GM21825 (cell line): ENCODE measurements around the gene SUPT16H.
A peak's percentile ranks its signal among the peaks of the same experiment; 100 is the strongest.

Experiments used
- ATAC-seq: cut with Tn5 transposase; IDR thresholded peaks from one replicate; pipeline ENCODE4 v1.9.1; 2021; ENCODE audit warnings: mild to moderate bottlenecking, moderate library complexity; ENCODE audit not compliant: unreplicated experiment

SUPT16H gene

DNA sequence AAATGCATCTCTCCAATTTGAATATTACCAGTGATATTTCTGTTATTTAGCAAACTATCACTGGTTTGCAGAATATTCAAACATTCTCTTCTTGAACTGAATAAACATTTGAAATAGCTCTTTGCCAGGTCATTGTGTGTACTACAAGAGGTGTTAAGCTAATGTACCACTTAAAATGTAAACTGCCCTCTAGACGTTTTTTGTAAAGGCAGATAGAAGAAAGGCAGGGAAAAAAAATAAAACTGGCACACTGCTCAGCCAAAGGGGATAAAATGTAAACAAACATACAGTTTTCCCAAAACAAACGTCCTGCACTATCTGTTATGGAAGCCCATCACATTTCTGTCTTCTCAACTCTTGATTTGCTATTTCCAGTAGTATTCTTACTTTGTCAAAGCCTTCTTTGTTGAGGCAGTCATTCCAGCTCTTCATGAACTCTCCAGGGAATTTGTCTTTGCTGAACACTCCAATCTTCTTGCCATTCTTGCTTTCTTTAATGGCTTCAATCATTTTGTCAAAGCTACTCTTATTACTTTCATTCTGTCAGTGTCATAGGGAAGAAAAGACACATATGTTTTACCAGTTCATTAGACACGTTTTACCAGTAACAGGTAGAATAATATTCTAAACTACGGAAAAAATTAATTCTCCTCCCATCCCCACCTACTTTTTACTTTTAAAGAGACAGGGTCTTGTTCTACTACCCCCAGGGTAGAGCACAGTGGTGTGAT lies 13.7 kb downstream of the SUPT16H start:
- no peak for ATAC-seq

DNA sequence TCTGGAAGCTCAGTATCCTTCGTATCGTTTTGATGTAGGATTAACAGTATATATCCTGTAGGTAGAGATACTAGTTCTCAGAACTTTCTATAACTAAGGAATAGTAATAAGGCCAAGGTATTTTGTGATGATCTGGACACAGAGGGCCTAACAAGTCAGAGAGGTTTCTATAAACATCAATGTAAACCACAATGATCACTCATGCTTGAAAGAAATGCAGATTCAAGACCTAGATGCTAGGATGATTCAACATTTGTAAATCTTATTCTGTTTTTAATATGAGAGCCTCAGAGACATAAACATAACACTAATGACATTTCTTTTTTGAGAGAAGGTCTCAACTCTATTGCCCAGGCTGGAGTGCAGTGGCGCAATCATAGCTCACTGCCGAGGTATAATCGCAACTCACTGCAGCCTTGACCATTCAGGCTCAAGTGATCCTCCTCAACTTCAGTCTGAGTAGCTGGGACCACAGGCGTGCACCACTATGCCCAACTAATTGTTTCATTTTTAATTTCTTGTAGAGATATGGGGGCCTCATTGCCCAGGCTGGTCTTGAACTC lies 16.2 kb downstream of the SUPT16H start:
- no peak for ATAC-seq

DNA sequence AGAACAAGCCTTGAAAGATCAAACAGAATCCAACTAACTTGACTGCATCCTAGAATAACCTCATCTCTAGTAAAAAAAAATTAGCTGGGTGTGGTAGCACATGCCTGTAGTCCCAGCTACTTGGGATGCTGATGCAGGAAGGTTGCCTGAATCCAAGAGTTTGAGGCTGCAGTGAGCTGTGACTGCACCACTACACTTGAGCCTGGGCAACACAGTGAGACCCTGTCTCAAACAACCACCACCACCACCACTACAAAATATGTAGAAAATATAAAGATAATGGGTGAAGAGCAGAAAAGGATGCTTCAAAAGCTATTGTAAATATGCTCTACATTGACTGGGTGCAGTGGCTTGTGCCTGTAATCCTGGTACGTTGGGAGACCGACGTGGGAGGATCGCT lies 27.3 kb downstream of the SUPT16H start:
- ATAC-seq = no peak

DNA sequence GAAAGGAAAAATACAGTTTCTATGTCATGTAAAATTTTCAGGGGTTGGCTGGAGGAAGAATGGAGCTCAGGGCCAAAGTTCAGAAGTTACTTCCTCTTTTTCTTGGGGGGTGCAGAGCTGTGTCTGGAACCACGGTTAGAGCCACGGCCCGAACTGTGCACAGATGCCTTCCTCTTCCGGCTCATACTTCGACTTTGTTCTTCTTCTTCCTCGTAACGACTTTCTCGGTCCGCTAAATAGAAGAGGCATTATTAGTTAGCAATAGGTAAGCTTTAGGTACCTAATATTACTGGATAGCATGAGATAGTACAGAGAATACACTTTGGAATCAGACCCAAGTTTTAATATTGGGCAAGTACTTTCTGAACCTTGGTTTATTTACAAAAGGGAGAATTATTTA lies 31.2 kb downstream of the SUPT16H start:
- ATAC-seq = no peak

DNA sequence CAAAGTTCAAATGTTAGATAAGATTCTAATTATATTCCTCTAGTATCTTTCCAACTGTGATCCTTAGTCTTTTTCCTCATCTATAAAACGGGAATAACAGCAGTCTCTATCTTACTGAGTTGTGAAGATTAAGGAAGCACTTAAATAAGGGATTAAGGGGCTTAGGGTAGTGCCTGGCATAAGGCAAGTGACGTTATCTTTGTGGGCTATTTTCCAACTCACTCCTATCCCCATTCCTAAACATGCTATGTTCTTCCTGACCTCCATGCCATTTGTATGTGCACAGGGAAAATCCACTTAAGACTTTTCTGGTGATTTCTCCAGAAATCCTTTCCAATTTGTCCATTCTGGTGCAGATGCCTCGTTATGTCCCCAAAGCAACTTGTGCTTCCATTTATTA lies 33.3 kb downstream of the SUPT16H start:
- no peak for ATAC-seq

DNA sequence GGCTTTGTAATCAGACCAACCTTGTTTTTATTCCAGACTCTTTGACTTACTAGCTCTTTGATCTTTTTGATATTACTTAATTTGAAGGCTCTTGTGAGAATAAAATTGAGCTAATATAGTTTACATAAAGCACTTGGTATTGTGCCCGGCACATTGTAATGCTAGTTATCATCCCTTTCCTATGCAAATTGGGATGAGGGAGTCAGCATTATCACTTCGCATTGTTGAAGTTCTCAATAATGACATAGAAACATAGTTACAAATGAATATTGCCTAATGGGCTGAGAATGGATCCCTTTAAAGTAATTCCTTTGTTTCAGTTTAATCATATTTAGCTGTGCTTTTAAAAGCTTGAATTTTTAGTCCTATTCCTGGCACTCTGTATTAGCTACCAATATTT lies 36.6 kb downstream of the SUPT16H start:
- ATAC-seq = no peak

DNA sequence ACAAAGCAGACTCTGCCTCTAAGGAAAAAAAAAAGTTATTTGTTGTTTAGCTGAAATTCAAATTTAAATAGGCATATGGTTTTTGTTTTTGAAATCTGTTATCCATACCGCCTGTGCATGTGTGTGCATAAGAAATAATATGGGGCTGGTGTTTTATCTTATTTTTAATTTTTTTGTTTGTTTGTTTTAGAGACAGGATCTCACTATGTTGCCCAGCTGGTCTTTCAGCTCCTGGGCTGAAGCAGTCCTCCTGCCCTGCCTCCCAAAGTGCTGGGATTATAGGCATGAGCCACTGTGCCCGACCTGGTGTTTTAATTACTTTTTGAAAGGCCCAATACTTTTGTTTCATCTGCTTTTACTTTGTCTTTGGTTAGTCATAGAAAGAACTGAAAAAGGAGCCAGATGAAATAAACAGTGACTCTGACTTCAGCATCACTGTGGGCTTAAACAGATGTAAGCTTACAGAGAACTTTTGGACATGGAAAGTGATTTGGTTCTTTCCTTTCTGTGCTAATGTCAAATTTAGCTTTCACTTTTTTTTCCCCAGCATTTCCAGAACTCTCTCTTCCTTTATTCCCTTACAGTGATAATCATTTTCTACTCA lies 37.2 kb downstream of the SUPT16H start:
- no peak for ATAC-seq

DNA sequence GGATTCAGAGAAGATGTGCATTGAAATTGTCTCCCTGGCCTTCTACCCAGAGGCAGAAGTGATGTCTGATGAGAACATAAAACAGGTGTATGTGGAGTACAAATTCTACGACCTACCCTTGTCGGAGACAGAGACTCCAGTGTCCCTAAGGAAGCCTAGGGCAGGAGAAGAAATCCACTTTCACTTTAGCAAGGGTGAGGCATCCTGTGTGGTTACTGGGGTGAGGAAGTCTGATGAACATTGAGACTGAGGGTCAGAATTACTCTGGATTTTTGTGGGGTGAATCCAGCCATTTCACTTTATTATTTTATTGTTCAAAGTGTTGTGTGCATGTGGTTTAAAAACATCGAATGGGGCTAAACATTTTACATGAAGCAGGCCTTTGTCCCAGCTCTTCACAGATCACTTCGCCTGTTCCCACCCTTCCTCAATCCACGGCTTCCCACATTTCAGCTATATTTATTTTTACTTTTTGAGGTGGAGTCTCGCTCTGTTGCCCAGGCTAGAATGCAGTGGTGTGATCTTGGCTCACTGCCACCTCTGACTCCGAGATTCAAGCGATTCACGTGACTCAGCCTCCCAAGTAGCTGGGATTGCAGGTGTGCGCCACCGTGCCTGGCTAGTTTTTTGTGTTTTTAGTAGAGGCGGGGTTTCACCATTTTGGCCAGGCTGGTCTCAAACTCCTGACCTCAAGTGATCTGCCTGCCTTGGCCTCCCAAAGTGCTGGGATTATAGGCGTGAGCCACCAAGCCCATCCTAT lies 40.6 kb downstream of the SUPT16H start:
- no peak for ATAC-seq

DNA sequence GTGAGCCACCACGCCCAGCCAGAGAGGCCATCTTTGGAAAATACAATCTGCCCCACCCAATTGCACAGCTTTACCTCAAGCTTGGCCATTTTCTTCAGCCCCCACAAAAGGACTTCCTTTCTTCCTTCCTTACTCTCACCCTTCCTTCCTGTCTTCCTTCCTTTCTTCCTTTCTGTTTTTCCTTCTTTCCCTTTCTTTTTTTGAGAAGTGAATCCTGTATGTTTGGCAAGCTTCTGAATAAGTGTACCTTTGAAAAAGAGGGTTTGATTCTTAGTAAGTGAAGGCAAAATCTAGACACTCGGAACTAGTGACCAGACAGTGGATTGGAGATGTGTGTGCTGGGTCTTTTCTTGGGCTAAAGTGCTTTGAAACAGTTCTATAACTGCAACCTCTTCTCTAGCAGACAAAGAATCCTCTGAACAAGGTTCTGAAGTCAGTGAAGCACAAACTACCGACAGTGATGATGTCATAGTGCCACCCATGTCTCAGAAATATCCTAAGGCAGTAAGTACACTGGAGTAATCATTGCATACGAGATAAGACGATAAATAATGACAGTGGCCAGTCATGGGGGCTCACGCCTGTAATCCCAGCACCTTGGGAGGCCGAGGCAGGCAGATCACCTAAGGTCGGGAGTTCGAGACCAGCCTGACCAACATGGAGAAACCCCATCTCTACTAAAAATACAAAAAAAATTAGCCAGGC lies 49.5 kb downstream of the SUPT16H start:
- ATAC-seq = no peak

DNA sequence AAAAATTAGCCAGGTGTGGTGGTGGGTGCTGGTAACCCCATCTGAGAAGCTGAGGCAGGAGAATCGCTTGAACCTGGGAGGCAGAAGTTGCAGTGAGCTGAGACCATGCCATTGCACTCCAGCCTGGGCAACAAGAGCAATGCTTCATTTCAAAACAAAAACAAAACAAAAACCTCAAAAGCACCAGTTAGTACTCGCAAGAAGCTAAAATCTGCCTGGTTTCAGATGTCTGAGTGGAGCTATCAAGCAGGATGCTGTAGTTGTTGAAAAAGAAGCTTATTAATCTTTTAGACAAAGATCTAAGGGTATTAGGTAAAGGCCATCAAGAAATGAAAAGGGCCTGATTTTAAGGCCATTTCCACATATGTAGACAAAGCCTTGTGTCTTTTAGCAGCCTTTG lies 50.9 kb downstream of the SUPT16H start:
- ATAC-seq = no peak

DNA sequence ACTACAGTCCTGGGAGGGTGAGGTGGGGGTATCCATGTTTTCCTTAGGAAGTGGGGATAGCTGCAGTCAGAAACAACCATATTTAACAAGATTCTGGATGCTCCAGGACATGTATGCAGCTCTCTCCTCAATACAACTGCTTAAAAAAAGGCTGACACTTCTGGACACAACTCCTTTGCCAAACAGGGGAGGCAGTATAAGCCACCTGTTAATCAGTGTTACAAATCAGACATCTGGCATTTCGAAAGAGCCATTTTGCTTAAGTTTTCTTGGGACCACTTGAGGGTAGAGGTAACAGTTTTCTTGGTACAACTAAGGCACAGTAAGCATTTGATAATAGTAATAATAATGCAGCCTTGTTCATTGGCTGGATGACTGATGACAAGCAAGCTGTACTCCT lies 56.8 kb downstream of the SUPT16H start:
- ATAC-seq = no peak

DNA sequence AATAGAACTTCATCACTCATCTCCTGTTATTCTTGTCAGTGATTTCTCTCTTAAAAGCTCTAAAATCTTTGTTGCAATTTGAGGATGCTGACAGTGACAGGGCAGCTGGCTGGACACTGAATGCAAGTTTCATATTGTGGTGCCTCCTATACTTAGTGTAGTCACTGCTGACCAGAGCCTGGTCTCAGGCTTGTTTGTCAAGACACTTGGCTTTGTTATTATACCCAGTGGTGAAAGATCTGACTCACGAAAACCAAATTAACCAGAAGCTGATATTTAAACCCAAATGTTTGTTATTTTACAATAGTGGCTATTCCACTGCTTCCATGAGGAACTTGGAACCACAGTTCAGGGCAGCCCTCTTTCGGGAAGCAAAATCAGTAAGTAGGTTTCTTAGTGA lies 61.1 kb downstream of the SUPT16H start:
- ATAC-seq = no peak

DNA sequence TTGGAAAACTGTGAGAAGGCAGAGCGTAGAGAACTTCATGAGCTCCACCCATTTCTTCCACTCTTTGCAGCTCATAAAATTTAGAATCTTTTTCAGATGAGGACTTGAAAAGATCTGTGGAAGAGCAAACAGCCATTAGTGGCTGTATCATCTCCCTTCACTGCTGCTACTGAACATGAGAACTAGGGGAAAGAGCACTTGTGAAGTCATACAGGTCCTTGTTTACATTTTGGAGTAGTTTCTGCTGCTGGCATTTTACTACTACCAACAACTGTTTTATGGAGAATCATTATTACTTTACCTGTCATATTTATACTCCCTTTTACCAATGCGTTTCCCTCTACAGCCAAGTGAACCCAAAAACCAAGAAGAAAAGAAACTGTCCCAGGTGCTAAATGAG lies 62.9 kb downstream of the SUPT16H start:
- no peak for ATAC-seq

DNA sequence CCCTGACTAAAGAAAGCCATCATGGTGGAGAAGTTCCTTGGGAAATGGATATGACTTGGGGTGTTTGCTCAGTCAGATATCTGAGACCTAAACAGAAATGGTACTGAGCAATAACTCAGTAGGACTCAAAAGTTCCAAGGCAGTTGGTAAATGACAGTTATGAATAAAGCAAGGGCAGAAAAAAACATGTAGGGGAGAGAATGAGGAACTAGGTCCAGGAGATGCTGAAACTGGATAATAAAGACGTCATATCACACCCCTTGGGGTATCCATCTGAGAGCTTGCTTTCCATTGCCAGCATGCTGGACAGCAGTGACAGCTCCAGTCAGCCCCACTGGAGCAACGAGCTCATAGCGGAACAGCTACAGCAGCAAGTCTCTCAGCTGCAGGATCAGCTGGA lies 66.4 kb downstream of the SUPT16H start:
- no peak for ATAC-seq

DNA sequence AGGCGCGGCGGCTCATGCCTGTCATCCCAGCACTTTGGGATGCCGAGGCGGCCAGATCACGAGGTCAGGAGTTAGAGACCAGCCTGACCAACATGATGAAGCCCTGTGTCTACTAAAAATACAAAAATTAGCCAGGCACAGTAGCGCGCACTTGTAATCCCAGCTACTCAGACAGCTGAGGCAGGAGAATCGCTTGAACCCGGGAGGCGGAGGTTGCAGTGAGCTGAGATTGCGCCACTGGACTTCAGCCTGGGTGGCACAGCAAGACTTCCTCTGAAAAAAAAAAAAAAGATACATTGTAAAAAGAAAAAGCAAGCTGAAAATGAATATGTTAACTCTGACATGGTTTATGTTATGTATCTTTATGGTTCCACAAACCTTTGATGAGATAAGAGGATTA lies 70.3 kb downstream of the SUPT16H start:
- no peak for ATAC-seq

DNA sequence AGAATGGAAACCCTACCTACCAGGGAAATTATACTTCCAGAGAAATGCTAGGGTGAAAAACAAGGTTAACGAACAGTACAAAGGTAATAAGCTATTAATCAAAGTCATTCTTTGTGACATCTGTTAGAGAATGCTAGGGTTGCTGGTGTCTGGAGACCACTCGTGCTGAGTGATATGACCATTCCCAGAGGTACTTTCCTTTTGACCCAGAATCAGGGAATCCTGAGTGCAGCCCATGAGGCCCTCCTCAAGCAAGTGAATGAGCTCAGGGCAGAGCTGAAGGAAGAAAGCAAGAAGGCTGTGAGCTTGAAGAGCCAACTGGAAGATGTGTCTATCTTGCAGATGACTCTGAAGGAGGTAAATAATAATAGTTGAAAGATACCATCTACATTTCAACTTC lies 72.2 kb downstream of the SUPT16H start:
- ATAC-seq = no peak

DNA sequence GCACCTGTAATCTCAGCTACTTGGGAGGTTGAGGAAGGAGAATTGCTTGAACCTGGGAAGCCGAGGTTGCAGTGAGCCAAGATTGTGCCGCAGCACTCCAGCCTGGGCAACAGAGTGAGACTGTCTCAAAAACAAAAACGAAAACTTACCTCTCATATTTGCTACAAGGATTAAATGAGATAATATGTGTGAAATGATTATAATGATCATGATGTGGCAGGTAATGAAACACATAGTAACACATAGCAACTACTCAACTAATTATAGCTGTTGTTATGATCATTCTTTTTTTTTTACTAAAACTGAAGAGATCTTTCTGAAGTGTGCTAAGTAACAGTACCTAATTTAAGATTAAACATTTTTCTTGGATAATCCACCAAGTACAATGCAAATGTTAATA lies 73.9 kb downstream of the SUPT16H start:
- no peak for ATAC-seq

DNA sequence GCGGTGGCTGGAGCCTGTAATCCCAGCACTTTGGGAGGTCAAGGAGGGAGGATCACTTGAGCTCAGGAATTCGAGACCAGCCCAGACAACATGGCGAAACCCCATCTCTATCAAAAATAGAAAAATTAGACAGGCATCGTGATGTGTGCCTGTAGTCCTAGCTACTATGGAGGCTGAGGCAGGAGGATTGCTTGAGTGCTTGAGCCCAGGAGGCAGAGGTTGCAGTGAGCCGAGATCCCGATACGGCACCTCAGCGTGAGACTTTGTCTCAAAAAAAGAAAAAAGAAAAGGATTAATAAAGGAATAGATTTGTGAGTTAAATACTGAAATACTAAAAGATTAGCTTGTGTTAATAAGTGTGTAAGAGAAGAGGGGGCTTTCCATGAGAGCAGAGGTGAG lies 74.6 kb downstream of the SUPT16H start:
- ATAC-seq = no peak

DNA sequence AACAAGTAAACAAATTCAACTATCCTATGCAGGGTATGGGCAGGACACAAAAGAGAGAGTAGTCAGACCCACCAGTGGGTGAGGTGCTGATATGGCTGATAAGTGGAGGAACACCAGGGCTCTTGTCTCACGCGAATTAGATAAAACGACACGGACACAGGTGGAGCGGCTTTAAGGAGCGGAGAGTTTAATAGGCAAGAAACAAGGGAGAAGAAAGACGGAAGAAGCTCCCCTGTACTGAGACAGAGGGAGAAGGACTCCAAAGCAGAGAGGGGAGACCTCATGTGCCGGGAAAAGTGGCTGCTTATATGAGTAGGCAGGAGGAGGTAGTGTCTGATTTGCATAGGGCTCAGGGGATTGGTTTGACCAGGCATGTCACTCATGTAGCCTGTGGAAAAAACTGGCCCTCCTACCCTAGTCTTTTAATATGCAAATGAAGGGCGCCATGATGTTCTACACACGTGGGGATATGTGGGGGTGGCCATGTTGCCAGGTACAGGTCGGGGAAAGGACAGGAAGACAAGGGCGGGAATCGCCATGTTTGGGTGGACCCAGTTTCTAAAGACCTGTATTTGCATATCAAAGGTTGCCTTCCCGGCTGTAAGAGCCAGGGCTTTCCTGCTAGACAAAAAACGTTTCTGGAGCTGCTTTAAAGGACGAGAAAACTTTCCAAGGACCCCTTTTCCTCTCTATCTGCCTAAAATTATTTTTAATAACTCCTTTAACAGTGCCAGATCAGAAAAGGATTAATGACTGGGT lies 75.2 kb downstream of the SUPT16H start:
- peak; percentile 89 for ATAC-seq

DNA sequence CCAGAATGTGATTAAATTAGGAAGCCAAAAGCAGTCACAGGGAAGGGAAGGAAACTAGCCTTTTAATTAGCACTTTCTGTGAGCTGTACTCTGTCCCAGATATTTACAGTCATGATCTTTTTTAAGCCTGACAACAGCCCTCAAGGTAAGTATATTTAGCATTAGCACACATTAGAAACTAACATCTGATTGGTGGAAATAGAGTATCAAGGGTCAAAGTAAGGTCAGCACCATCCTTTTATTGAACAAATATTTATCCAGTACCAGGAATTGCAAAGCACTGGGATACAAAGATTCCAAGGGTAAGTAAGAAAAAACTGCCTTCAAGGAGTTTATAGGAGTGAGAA lies 75.7 kb downstream of the SUPT16H start:
- peak; percentile 18 for ATAC-seq

DNA sequence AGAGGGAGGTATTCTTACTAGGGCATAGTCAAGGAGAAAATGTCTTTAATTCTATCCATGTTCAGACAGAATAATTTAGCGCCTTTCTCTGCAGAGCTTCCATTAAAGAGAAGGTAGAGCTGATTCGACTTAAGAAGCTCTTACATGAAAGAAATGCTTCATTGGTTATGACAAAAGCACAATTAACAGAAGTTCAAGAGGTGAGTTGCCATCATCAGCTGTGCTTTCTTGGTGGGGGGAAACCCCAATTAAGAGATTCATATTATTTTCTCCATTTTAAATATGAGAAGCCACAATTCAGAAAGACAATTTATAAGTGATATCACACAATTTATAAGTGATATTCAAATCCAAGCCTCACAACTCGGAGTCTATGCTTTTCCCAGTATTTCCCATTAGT lies 76.2 kb downstream of the SUPT16H start:
- no peak for ATAC-seq
